OCI-LY1 (cell line): Measurements from ENCODE around the gene SULT1A3.
"Not testable (repeated sequence)": the region's sequence is repeated elsewhere in the genome, so short reads cannot be mapped to it uniquely, and the experiment has no call there.

Experiments
- EZH2 ChIP-seq: fragments of 200-600 bp; sonication (generic), shearing (Covaris generic); IDR thresholded peaks from 2 replicates; pipeline ENCODE4 v1.8.0; 2017; ENCODE audit warnings: borderline replicate concordance, mixed run types, mild to moderate bottlenecking, antibody characterized with exemption, low read length, moderate library complexity, mixed read lengths
- TF ChIP-seq, protein P1 (sequence below): fragments of 200-600 bp; sonication (generic), shearing (Covaris generic); IDR thresholded peaks from 2 replicates; pipeline ENCODE4 v1.5.1; 2017; ENCODE audit warnings: mild to moderate bottlenecking, antibody characterized with exemption, low read length, moderate library complexity, mixed read lengths

DNA sequence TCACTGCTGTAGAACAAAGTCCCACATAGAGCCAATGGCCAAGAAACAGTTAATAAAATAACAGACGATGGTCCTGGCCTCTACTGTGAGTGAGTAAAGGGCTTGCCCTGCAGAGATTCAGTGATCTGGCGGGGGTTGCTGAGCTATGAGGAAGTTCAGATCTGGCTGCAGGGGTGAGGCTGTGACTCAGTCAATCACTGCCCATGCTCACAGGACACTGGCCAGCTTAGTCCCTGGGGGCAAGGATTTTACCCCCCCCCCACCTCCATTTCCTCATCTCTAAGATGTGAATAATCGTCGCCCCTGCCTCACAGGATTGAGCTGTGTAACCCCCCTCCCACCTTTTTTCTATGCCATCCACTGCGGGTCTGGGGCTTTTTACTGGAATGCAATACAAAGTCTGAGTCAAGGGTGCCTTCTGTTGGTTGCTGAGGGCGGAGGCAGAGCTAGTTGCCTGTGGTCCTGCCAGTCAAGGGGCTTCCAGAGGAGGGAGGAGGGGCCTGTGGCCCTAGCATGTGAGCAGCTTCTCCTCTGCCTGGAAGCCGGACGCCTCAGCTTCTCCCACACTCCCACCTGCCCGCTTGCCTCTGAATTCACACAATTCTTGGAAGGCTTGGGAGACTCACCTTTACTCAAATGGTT is 8.1 kb downstream of the SULT1A3 start:
- TF ChIP-seq, protein P1, sequence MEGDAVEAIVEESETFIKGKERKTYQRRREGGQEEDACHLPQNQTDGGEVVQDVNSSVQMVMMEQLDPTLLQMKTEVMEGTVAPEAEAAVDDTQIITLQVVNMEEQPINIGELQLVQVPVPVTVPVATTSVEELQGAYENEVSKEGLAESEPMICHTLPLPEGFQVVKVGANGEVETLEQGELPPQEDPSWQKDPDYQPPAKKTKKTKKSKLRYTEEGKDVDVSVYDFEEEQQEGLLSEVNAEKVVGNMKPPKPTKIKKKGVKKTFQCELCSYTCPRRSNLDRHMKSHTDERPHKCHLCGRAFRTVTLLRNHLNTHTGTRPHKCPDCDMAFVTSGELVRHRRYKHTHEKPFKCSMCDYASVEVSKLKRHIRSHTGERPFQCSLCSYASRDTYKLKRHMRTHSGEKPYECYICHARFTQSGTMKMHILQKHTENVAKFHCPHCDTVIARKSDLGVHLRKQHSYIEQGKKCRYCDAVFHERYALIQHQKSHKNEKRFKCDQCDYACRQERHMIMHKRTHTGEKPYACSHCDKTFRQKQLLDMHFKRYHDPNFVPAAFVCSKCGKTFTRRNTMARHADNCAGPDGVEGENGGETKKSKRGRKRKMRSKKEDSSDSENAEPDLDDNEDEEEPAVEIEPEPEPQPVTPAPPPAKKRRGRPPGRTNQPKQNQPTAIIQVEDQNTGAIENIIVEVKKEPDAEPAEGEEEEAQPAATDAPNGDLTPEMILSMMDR = not testable (repeated sequence)
- TF ChIP-seq EZH2 = not testable (repeated sequence)
